ENCODE results near the gene MED12L.

Gene MED12L

GRCh38 chr3:151452368-151452767 is 366.9 kb downstream of the MED12L start:
- no peak for DNase-seq (ENCODE audit: low read depth in 2 of 2)

DNA sequence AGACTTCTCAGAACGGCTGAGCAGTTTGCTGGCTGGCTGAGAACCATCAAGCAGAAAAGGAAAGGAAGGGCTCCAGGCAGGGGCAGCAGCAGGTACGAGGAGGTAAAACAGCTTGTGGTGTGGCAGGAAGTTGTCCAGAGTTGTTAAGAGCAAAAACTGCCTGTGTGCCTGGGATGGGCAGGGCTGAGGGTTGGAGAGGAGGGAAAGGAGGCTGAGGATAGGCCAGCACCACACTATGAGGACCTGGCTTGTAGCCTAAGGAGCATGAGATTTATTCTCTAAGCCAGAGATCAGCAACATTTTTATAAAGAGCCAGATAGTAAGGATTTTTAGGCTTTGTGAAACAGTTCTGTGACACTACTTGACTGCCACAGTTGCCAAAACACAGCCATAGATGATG is 367.4 kb downstream of the MED12L start:
- no peak for DNase-seq (ENCODE audit: low read depth in 2 of 2)

- DNase-seq (ENCODE audit: low read depth in 2 of 2): no peak
Measured at GRCh38 chr3:151456065-151456464, 370.6 kb downstream of the MED12L start.

DNA sequence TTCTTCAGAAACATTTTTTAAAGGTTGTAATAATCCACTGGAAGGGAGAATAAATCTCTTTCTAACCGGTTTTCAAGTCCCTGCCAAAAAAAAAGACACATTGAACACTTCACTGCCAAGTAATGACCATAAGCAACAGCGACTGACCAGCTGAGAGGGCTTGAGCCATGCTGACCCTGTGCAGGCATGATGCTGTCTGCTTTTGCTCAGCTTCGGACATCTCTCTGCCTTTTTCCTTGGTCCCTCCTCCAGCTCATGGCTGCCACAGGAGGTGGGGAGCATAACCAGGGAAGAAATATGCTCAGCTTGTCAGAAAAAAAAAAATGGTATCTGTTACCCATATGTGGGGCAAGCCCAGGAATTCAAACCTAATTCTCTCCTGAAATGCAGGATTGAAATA is 373.9 kb downstream of the MED12L start:
- no peak for DNase-seq (ENCODE audit: low read depth in 2 of 2)

GRCh38 chr3:151460228-151460627 is 374.8 kb downstream of the MED12L start:
- DNase-seq (ENCODE audit: low read depth in 2 of 2): peak in 1 of 2 experiments; percentile 18

DNA sequence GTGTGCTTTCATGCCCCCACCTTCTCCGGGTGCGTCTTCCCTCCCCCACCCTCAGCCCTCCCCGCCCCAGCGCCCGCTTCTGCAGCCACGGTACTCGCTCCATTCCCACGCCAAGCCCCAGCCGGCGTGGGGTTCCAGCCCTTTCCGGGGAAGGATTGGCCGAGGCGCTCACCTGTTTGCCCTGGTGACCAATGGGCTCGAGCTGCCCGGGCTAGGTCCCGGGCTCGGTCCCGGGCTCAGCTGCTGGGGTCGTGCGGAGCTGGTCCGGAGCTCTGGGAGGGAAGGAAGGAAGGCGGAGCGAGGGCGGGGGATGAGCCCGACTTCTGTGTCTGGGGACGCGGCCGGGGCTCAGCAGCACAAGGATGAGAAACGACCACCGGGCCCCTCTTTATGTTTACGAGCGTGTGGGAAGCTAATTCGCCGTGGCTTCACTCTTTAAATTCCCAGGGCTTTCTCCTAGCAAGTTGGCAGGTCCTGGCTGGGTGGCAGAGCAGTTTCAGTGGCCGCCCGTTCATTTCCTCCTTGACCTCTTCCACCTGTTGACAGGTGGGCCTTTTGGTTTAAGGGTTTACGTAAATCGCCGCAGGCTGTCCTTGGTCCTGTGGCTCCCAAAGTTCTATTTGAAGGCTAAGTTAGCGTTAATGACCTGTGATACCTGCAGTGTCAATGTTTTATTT is 375.4 kb downstream of the MED12L start, which contains the start of gene IGSF10:
Gene IGSF10, minus strand, starts transcription at position 288 of the 677 bp plus-strand sequence. CDS start 2,352 bp downstream, outside the sequence.
- DNase-seq (ENCODE audit: low read depth in 2 of 2): no peak

DNA sequence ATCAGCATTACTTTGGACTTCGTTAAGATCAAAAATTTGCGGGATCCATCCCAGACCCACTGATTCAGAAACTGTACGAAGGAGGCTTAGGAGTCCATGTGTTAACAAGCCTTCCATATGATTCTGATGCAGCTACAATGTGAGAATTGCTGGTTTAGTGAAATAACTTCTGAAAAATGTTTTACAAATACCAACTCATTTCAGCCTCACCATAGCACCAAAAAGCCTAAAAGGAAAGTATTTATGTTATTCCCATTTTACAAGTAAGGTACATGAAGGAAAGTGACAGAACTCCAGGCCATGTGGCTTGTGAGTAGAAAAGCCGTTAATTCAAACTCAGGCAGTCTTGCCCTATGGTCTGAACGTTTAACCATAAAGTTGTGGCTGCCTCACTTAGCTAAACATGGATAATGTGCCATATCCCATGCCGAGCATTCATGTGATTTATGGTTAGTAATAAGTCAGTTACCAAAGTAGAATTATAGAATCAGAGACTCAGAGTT is 376.9 kb downstream of the MED12L start:
- DNase-seq (ENCODE audit: low read depth in 2 of 2): no peak

DNA sequence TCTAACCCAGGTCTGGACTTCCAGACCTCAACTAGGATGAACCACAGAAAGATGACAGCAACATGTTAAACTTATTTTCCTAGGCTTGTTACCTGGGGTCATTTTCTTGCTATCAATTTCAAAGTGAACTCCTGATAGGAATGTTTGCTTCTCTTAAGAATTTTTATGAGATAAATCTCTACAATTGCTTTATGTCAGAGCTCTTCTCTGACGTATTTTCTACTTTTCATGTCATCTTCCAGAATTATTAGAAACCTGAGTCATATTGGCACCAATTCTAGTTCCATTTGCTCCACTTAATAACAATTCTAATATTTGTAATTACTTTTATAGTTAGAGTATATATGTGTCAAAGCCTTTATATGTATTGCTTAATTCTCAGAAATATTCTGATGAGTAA is 377.5 kb downstream of the MED12L start:
- DNase-seq (ENCODE audit: low read depth in 2 of 2): no peak

GRCh38 chr3:151467069-151467468 is 381.6 kb downstream of the MED12L start:
- no peak for DNase-seq (ENCODE audit: low read depth in 2 of 2)

- peak; percentile 23 to 29 for DNase-seq (ENCODE audit: low read depth in 2 of 2)
Measured at GRCh38 chr3:151468284-151468917, 382.9 kb downstream of the MED12L start.

DNA sequence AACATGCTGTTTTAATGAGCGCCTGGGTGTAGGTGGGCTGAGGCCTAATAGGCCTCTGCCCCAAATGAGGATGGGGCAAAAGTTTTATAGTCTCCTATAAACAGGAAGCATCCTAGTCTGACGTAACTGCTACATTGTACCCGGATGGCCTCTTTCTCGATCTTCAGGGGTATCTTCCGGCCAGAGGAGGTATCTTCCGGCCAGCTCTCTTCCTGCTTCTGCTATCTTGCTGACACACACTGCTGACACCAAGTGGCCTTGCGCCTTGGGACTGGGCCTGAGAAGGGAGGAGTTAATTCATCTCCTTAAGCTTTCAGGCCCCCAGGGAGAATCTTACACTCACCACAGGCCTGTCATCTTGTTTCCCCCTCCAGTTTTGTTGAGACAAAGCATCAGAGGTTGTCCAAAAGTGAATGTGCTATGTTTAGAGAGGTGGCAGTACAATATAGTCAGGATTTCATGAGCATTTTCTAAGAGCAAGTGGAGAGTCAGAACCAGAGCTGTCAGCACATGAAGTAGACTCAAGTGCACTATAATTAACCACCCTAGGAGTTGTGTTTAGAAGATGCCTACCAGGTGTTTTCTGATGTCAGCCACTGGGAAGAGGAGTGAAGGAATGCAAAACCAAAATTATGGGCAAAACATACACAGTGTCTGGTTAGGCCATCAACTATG is 391.0 kb downstream of the MED12L start:
- no peak for DNase-seq (ENCODE audit: low read depth in 2 of 2)

DNA sequence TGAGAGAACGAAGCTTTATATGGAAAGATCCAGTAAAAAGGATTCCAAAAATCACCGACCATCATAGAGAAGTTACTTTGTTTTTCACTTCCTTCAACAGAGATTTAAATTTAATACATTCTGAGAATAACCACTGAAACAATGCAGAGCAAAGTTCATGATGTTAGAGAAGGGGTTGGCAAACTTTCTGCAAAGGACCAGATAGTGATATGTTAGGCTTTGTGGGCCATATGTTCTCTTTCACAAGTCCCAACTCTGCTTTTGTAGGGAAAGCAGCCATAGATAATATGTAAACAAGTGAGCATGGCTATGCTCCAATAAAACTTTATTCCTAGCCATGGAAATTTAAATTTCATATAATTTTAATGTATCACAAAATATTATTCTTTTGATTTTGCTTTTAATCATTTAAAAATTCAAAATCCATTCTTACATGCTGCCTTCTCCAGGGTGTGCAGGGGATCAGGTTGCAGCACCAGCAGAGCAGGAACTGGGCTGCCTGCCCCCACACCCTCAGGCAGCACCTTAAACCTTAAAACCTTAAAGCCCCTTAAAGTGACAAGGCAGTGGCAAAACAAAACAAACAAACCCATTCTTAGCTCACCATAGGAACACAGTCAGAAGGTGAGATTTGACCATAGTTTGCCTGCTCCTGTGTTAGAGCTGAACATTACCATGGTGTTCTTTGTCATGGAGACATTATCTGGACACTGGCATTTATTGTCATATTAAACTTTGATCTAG is 392.3 kb downstream of the MED12L start:
- no peak for DNase-seq (ENCODE audit: low read depth in 2 of 2)

DNA sequence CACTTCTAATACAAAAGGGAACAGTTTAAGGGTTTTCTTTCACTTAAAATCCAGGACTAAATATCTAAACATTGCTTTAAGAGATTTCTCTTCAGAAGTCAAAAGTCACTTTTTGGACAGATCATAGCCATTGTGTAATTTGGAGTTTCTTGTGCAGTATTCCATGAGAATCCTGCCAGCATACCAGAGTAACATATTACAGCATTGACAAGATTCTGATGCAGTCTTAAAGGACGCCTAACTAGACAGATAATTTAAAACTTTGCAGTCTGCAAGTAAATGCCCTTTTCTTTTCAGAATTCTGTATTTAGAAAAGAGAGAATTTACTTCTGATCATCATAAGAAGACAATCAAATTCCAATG is 392.9 kb downstream of the MED12L start:
- DNase-seq (ENCODE audit: low read depth in 2 of 2): no peak

DNA sequence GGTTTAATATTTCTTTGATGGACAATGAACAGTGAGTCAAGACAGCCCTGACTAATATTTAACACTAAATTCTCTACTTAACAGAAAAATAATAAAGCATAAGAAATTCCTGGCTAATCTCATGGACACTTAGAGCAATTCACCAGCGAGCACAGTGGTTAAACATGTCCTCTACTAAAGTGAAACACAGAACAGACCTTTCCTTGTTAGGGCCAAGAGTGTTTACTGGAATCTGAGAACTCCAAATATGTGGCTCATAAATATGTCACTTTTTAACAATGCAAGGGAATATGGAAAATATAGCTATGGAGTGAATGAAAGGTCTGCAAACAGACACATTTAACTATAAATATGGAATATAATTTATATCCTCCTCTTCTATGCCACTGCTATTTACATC is 394.0 kb downstream of the MED12L start:
- DNase-seq (ENCODE audit: low read depth in 2 of 2): no peak

DNA sequence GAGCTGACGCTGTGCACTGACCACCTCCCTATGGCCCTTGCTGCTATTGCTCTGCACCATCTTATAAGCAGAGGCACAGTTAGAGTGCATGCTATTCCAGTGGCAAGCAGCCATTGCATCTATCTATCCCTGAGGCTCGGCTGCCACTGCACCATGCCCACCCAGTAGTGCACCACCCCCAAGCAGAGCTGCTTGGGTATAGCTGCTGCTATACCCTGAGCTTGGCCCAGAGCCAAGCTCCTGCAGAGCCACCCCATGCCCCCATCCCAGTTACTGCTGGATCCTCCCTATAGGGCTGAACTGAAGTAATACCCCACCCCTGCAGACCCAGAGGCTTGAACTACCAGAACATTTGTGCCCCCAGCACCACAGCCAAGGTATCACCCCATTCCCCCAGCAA is 395.0 kb downstream of the MED12L start:
- DNase-seq (ENCODE audit: low read depth in 2 of 2): no peak

GRCh38 chr3:151483488-151483887 is 398.0 kb downstream of the MED12L start:
- DNase-seq (ENCODE audit: low read depth in 2 of 2): no peak

DNA sequence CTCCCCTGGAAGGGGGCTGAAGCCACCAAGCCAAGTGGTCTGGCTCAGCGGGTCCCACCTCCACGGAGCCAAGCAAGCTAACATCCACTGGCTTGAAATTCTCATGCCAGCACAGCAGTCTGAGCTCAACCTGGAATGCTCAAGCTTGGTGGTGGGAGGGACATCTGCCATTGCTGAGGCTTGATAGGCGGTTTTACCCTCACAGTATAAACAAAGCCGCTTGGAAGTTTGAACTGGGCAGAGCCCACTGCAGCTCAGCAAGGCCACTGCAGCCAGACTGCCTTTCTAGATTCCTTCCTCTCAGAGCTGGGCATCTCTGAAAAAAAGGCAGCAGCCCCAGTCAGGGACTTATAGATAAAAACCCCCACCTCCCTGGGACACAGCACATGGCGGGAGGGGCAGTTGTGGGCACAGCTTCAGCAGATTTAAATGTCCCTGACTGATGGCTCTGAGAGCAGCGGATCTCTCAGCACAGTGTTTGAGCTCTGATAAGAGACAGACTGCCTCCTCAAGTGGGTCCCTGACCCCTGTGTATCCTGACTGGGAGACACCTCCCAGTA is 398.6 kb downstream of the MED12L start:
- no peak for DNase-seq (ENCODE audit: low read depth in 2 of 2)

All from fibroblast of skin of left biceps (primary cell).